Stimulated activated CD4-positive, alpha-beta T cell treated with anti-CD3 and anti-CD28 coated beads, Interleukin-2, amount 100 ng/mL, for 48 hours (primary cell): Measurements from ENCODE around the gene NTN5.

ENCODE experiments used
- DNase-seq, 2 donors: peaks; one replicate each; pipeline ENCODE4 v3.0.0-alpha.2; 2020

Gene NTN5

DNA sequence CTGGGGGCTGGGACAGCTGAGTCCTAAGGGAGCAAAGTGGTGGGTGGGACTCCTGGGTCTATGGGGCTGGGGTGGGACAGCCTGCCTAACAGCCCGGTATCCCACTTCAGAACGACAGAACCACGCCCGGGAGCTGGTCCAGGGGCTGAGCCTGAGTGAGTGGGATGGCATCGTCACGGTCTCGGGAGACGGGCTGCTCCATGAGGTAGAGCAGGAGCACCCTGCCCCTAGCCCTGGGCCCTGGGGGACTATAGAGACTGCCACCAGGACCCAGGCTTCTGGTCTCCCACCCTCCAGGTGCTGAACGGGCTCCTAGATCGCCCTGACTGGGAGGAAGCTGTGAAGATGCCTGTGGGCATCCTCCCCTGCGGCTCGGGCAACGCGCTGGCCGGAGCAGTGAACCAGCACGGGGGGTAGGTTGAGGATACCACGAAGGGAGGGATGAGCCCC, 44.9 kb downstream of the NTN5 start:
- no peak for DNase-seq

GRCh38 chr19:48627201-48627864, 45.5 kb downstream of the NTN5 start:
- DNase-seq = no peak

DNA sequence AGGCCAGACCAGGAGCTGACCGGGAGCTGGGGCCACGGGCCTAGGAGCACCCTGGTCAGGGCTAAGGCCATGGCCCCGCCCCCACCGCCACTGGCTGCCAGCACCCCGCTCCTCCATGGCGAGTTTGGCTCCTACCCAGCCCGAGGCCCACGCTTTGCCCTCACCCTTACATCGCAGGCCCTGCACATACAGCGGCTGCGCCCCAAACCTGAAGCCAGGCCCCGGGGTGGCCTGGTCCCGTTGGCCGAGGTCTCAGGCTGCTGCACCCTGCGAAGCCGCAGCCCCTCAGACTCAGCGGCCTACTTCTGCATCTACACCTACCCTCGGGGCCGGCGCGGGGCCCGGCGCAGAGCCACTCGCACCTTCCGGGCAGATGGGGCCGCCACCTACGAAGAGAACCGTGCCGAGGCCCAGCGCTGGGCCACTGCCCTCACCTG, 46.9 kb downstream of the NTN5 start:
- no peak for DNase-seq

- no peak for DNase-seq
These were observed 47.8 kb downstream of the NTN5 start for GRCh38 chr19:48624791-48625723.

DNA sequence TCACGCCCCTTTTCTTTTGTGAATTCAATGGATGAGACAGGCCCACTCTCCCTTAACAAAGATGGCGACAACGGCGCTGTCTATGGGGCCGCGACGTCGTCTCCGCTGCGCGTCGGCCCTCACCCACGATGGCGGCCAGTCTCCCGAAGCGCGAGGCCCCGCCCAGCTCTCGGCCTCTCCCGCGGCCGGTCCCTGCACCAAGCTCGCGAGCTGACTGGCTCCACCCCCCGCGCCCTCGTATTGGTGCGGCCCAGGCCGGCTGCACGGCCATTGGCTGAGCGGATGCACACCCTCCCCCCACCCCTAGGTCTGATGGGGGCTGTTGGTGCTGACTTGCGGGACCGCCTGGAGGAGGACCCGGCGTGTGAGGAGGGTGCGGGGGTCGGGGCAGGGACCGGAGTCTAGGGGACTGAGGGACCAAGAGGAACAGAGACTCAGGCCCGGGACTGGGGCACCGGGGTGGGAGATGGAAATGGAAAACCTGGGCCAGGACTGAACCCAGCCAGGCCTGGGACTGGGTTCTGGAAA, 48.7 kb downstream of the NTN5 start:
- peak; percentile 96 to 98 for DNase-seq

DNA sequence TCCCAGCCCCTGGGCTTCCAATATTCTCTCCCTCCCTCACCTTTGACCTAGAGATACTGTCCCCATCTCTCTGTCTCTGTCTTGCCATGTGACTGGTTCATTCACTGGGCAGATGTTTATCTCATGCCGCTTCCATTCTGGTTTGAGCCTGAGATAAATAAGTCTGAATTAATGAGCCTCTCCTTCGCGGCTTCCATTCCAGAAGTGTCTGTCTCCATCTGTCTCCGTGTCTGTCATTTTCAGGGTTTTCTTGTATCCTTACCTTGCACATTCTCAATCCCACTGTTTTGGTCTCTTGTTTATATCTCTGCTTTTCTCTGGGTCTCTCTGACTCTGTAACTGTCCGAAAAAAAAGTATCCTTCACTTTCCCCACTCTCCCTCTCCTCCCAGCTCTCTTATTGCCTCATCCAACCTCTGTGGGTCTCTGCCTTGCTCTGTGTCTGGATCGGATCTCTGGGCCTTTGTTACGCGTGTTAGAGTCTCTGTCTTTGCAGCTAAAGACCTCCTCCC, 49.2 kb downstream of the NTN5 start:
- DNase-seq = no peak

DNA sequence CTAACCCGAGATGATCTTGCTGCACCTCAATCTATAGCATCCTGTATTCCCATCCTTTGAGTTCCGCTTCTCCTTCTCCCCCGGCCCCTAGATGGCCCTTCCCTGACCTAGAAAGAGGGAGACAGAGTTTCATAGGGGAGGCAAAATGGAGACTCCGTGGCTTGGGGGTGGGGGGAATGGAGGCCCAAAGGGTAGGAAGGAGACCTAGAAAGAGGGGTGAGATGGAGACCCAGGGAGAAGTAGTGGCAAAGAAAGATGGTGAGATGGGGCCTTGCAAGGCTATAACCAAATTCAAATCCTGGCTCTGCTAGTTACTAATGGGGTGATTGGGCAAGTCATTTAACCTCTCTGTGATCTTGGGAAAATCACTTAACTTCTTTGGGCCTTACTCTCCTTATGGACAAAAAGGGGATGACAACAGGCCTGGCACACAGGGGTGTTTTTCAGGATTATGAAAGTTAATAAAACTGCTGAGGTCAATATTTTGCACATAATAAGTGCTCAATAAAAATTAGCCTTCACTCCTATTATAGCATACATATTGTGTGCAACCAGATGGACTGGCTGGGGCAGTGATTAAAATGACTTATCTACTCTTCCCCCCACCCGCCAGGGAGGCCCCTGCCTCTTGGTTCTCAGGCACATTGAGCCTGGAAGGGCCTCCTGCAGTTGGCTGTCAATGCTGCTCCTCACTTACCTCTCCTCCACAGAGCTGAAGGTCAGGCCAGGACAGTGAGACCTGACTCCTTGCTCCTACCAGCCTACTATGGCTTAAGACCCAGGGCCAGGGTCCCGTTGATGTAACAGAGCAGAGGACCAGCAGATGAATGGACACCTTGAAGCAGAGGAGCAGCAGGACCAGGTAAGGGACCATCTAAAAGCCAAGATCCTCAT, 52.9 kb downstream of the NTN5 start:
- DNase-seq = no peak

- peak; percentile 92 to 94 for DNase-seq
These were observed 53.7 kb downstream of the NTN5 start, which contains the start of the genes RPL18 and SPHK2 for GRCh38 chr19:48618916-48619691. TSS of gene RPL18 (minus strand) at chr19:48619178. CDS start at chr19:48619143, 35 bp downstream. TSS of gene SPHK2 (plus strand) at chr19:48619506. CDS start at chr19:48620515, 1,009 bp downstream.

- DNase-seq = no peak
These were observed 54.4 kb downstream of the NTN5 start for GRCh38 chr19:48618278-48618915.

DNA sequence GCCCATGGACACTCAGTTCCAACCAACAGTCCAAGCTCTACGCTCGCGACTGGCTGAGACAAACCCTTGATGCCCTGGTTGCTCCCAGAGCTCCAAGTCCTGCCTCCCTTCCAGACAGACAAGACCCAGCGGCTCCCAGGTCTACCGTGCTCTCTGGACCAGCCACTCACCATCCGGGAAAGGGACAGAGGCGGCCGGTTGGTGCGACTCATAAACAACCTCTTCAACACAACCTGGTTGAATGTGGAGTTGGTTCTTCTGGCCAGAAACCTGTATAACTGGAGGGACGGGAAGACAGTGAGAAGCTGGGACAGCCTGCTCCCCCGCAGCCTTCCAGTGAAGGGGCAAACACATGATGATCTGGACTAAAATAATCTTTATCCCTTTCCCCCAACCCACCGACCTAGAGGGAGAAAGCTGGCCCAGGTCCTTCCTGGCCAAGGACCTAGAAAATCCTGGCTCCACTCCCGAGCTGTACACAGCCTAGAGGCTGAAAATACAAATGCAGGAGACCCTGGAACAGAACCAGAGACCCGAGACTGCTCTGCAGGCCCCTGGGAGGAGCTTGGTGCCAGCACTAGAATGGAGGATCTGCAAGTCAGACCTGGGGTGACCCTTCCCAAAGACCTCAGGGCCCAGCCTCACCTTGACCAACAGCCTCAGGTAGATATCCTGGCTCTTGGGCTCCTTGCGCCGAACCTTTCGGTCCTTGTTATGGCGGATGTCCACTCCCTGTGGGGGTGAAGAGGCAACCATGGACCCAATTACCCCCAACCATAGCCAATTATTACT, 55.5 kb downstream of the NTN5 start:
- DNase-seq = no peak

DNA sequence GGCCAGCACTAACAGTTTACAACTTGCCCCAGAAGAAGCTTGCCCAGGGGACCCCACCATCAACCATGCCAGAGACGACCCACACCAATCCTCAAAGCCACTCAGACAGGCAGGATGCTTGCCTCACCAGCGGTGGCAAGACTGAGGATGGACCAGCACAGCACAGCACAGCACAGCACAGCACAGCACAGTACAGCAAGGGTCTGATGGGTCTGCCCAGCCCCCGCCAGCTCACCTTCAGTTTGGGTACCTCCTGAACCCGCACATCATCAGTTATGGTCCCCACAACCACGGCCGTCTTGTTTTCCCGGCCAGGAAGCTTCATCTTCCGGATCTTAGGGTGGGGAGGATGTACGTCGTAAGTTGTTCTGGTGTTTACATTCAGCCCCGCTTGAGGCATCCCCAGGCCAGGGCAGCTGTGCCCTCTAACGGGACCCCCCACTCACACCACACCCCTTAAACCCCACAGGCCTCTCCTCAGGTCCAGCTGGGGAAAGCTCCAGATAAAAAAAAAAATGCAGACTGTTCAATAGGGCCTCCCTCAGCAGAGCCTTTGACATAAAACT, 56.2 kb downstream of the NTN5 start:
- DNase-seq = no peak

GRCh38 chr19:48616041-48616436, 56.8 kb downstream of the NTN5 start:
- no peak for DNase-seq

GRCh38 chr19:48615231-48616040, 57.4 kb downstream of the NTN5 start:
- DNase-seq = no peak

GRCh38 chr19:48614436-48615230, 58.2 kb downstream of the NTN5 start, which contains the start of gene FAM83E:
TSS of gene FAM83E (minus strand) at chr19:48615076. CDS start at chr19:48613372, 1,704 bp downstream.
- no peak for DNase-seq

DNA sequence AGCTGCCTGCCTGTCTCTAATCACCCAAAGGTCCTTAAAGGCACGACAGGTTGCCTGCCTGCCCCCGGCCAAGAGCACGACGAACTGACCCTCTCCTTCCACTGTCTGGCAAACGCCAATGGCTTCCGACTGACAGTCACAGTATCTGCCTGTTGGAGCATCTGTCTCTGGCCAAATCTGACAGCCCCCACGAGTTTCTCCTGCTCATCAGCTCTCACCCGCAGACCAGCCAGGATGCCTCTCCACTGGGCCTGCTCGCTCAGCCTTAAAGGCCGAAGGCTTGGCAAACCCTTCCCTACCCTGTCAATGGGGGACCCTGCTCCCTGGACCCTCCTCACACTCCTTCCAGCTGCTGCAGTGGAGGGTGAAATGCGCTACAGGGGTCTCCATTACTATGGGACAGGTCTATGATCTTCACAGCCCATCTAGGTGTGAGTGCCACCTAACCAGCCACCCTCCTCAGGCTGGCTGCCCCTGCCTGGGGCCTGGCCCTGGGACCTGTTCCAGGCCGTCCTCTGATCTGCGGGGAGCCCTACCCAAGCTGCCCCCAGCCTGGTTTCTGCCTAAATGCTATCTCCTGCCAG, 58.9 kb downstream of the NTN5 start:
- DNase-seq = no peak

GRCh38 chr19:48613024-48613851, 59.6 kb downstream of the NTN5 start:
- no peak for DNase-seq
